K562 (cell line): ENCODE data around the gene MCAM. TPM values are rescaled to one million over a fixed set of nuclear protein-coding genes. Genes with fewer than 3 reads are reported as not detected.

Experiments used
- BCL6 ChIP-seq: fragments of 250-450 bp; sonication (Bioruptor Pico); IDR thresholded peaks from 2 replicates; pipeline ENCODE4 v1.4.0; 2020
- CBFA2T3 ChIP-seq: fragments of 450-650 bp; IDR thresholded peaks from 2 replicates; pipeline ENCODE4 v1.6.1; 2017
- CEBPG ChIP-seq, 3 experiments: fragments of 200-800 bp in 1 of 3; sonication (Bioruptor generic) in 1 of 3; sonication (generic) in 1 of 3; formaldehyde crosslinking in 1 of 3; IDR thresholded peaks in 2 of 3; conservative IDR thresholded peaks in 1 of 3; 2 replicates each; pipeline versions ENCODE4 v1.6.1 to v1.8.0; 2016 to 2022; ENCODE audit warnings: missing compliant biosample characterization in 2 of 3, missing genetic modification characterization in 2 of 3, mild to moderate bottlenecking in 1 of 3, missing genetic modification reagents in 1 of 3
- CXXC5 ChIP-seq: fragments of 250-450 bp; sonication (Bioruptor Pico); IDR thresholded peaks from 2 replicates; pipeline ENCODE4 v1.8.0; 2022; ENCODE audit warnings: inconsistent platforms, mild to moderate bottlenecking, moderate library complexity
- DLX4 ChIP-seq: fragments of 250-450 bp; sonication (Bioruptor Pico); IDR thresholded peaks from 2 replicates; pipeline ENCODE4 v1.6.1; 2021; ENCODE audit warnings: mild to moderate bottlenecking
- GABPB1 ChIP-seq: sonication (generic); formaldehyde crosslinking; IDR thresholded peaks from 2 replicates; pipeline ENCODE4 v1.8.0; 2022; ENCODE audit warnings: mild to moderate bottlenecking, missing genetic modification reagents
- GATA2 ChIP-seq: sonication (generic); formaldehyde crosslinking; IDR thresholded peaks from 2 replicates; pipeline ENCODE4 v1.4.0; 2020; ENCODE audit warnings: mild to moderate bottlenecking, missing genetic modification reagents
- MTA3 ChIP-seq: fragments of 450-650 bp; formaldehyde crosslinking; IDR thresholded peaks from 2 replicates; pipeline ENCODE4 v1.6.1; 2017; ENCODE audit warnings: mild to moderate bottlenecking, borderline replicate concordance
- NFIC ChIP-seq: fragments of 450-650 bp; IDR thresholded peaks from 2 replicates; pipeline ENCODE4 v1.6.1; 2017; ENCODE audit warnings: mild to moderate bottlenecking, inconsistent platforms
- POLR2A ChIP-seq: fragments of 450-650 bp; conservative IDR thresholded peaks from 2 replicates; pipeline ENCODE4 v1.6.1; 2016
- RNF2 ChIP-seq: sonication (generic); IDR thresholded peaks from 2 replicates; pipeline ENCODE4 v1.6.1; 2016
- TAL1 ChIP-seq: fragments of 450-650 bp; IDR thresholded peaks from 2 replicates; pipeline ENCODE4 v1.6.1; 2016; ENCODE audit warnings: mild to moderate bottlenecking
- TBL1XR1 ChIP-seq, 2 experiments: IDR thresholded peaks; 2 replicates each; pipeline ENCODE4 v1.6.1; 2012; ENCODE audit warnings: improper control_type of control experiment in 2 of 2, low read length in 2 of 2, mild to moderate bottlenecking in 1 of 2
- ZNF134 ChIP-seq: fragments of 250-450 bp; sonication (Bioruptor Pico); conservative IDR thresholded peaks from 2 replicates; pipeline ENCODE4 v1.4.0; 2020
- polyA plus RNA-seq, 8 experiments: library from polyadenylated mRNA; depleted of rRNA in 4 of 8; stranded (reverse) in 5 of 8; unstranded in 3 of 8; fragments of >200 nt; fragmentation: Nextera tagmentation in 2 of 8; fragmentation: Illumina TruSeq in 1 of 8; extraction: Ambion mirVana in 2 of 8; extraction: Trizol in 1 of 8; gene quantifications; 2 replicates each; pipeline versions ENCODE4 v1.2.1 to v1.2.3, GENCODE V29; 2011 to 2014; ENCODE audit warnings: inconsistent platforms in 1 of 8, missing spikeins in 1 of 8
- total RNA-seq, 7 experiments: library from RNA; depleted of rRNA in 6 of 7; stranded (reverse); fragments of >200 nt in 6 of 7; fragmentation: Illumina TruSeq in 2 of 7; extraction: Trizol in 2 of 7; gene quantifications; 2 replicates each; pipeline versions ENCODE4 v1.2.1 to v1.2.3, GENCODE V29; 2011 to 2021; ENCODE audit warnings: low replicate concordance in 1 of 7
- TF ChIP-seq, protein P1 (sequence below), 2 experiments: IDR thresholded peaks; 2 replicates each; pipeline ENCODE4 v1.6.1; 2012; ENCODE audit warnings: improper control_type of control experiment in 2 of 2, low read depth in 2 of 2, low read length in 2 of 2, borderline replicate concordance in 1 of 2
- TF ChIP-seq, protein P2 (sequence below): sonication (generic); formaldehyde crosslinking; IDR thresholded peaks from 2 replicates; pipeline ENCODE4 v1.8.1; 2023; ENCODE audit warnings: mild to moderate bottlenecking, missing genetic modification reagents
- TF ChIP-seq, protein P3 (sequence below): fragments of 200-800 bp; sonication (Bioruptor generic); IDR thresholded peaks from 2 replicates; pipeline ENCODE4 v1.6.1; 2017; ENCODE audit warnings: missing genetic modification characterization, missing compliant biosample characterization
- TF ChIP-seq, protein P4 (sequence below), 2 experiments: fragments of 150-350 bp in 1 of 2; IDR thresholded peaks; 2 replicates each; pipeline ENCODE4 v1.6.1; 2012 to 2016; ENCODE audit warnings: low read depth in 2 of 2, low read length in 2 of 2, mild to moderate bottlenecking in 1 of 2, moderate library complexity in 1 of 2

MCAM gene
- total and polyA plus RNA-seq, 9 of the 15 experiments (the other 6 are each of a cell fraction or from before 2014, with no cell fraction given) = 14.7 to 118 (median 53.6) TPM

DNA sequence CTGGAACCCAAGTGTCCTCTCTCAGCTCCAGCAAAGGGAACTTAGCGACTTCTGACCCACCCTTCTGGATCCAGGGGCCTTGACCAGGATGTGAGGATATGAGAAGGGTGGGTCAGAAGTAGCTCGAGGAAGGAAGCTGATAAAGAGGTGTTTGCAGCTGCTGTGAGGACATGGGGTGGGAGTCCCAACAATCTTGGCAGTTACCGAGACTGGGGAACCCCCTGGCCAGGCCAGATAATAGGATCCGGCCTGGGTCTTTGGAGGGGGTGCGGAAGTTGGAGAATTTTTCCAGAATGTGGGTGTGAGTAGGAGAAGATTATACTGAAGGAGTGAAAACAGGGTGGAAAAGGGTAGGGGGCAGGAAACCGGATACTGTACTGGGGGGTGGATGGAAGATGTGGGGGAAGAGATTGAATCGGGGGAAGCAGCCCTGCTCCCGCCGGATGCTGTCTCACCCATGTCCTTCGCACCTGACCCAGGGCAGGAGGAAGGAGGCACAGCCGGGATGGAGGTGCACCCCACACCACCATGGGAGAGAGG, 2.8 kb upstream of the MCAM start (continued):
- no peak for TF ChIP-seq CEBPG (CRISPR knock-in tag; IDR thresholded peaks at IDR 0.05)
- TF ChIP-seq CEBPG (tag; conservative IDR thresholded peaks at IDR 0.05 in 1 of 2, IDR thresholded peaks at IDR 0.05 in 1 of 2) = no peak
- TF ChIP-seq CXXC5 = no peak
- TF ChIP-seq, protein P1, sequence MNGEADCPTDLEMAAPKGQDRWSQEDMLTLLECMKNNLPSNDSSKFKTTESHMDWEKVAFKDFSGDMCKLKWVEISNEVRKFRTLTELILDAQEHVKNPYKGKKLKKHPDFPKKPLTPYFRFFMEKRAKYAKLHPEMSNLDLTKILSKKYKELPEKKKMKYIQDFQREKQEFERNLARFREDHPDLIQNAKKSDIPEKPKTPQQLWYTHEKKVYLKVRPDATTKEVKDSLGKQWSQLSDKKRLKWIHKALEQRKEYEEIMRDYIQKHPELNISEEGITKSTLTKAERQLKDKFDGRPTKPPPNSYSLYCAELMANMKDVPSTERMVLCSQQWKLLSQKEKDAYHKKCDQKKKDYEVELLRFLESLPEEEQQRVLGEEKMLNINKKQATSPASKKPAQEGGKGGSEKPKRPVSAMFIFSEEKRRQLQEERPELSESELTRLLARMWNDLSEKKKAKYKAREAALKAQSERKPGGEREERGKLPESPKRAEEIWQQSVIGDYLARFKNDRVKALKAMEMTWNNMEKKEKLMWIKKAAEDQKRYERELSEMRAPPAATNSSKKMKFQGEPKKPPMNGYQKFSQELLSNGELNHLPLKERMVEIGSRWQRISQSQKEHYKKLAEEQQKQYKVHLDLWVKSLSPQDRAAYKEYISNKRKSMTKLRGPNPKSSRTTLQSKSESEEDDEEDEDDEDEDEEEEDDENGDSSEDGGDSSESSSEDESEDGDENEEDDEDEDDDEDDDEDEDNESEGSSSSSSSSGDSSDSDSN (IDR thresholded peaks at IDR 0.05; ENCODE audit: borderline replicate concordance in 1 of 2, low read depth in 2 of 2, low read length in 2 of 2) = peak in 1 of 2 experiments; percentile 64; a peak in 1 of 4 replicates
- no peak; the same call in 1 of the 2 replicates for TF ChIP-seq POLR2A
- TF ChIP-seq GATA2 (CRISPR knock-in tag) = peak; percentile 15; the same call in 1 of the 2 replicates
- TF ChIP-seq ZNF134 = peak; percentile 86
- peak in 1 of 2 experiments; percentile 47; a peak in 1 of 4 replicates for TF ChIP-seq TBL1XR1 (IDR thresholded peaks at IDR 0.05; ENCODE audit: low read length in 2 of 2)
- TF ChIP-seq, protein P2, sequence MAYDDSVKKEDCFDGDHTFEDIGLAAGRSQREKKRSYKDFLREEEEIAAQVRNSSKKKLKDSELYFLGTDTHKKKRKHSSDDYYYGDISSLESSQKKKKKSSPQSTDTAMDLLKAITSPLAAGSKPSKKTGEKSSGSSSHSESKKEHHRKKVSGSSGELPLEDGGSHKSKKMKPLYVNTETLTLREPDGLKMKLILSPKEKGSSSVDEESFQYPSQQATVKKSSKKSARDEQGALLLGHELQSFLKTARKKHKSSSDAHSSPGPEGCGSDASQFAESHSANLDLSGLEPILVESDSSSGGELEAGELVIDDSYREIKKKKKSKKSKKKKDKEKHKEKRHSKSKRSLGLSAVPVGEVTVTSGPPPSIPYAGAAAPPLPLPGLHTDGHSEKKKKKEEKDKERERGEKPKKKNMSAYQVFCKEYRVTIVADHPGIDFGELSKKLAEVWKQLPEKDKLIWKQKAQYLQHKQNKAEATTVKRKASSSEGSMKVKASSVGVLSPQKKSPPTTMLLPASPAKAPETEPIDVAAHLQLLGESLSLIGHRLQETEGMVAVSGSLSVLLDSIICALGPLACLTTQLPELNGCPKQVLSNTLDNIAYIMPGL (CRISPR knock-in tag) = no peak
- TF ChIP-seq BCL6 = no peak
- TF ChIP-seq CBFA2T3 = peak; percentile 94
- TF ChIP-seq MTA3 = 0 out of 2 replicates have a peak, but pooled peaks have one; percentile 68
- TF ChIP-seq TAL1 = peak; percentile 66; the same call in 1 of the 2 replicates
- TF ChIP-seq DLX4 = no peak
- peak; percentile 65; the same call in 1 of the 2 replicates for TF ChIP-seq RNF2
- TF ChIP-seq, protein P3, sequence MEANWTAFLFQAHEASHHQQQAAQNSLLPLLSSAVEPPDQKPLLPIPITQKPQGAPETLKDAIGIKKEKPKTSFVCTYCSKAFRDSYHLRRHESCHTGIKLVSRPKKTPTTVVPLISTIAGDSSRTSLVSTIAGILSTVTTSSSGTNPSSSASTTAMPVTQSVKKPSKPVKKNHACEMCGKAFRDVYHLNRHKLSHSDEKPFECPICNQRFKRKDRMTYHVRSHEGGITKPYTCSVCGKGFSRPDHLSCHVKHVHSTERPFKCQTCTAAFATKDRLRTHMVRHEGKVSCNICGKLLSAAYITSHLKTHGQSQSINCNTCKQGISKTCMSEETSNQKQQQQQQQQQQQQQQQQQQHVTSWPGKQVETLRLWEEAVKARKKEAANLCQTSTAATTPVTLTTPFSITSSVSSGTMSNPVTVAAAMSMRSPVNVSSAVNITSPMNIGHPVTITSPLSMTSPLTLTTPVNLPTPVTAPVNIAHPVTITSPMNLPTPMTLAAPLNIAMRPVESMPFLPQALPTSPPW (CRISPR knock-in tag) = peak; percentile 4; the same call in 1 of the 2 replicates
- TF ChIP-seq, protein P4, sequence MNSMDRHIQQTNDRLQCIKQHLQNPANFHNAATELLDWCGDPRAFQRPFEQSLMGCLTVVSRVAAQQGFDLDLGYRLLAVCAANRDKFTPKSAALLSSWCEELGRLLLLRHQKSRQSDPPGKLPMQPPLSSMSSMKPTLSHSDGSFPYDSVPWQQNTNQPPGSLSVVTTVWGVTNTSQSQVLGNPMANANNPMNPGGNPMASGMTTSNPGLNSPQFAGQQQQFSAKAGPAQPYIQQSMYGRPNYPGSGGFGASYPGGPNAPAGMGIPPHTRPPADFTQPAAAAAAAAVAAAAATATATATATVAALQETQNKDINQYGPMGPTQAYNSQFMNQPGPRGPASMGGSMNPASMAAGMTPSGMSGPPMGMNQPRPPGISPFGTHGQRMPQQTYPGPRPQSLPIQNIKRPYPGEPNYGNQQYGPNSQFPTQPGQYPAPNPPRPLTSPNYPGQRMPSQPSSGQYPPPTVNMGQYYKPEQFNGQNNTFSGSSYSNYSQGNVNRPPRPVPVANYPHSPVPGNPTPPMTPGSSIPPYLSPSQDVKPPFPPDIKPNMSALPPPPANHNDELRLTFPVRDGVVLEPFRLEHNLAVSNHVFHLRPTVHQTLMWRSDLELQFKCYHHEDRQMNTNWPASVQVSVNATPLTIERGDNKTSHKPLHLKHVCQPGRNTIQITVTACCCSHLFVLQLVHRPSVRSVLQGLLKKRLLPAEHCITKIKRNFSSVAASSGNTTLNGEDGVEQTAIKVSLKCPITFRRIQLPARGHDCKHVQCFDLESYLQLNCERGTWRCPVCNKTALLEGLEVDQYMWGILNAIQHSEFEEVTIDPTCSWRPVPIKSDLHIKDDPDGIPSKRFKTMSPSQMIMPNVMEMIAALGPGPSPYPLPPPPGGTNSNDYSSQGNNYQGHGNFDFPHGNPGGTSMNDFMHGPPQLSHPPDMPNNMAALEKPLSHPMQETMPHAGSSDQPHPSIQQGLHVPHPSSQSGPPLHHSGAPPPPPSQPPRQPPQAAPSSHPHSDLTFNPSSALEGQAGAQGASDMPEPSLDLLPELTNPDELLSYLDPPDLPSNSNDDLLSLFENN (IDR thresholded peaks at IDR 0.05; ENCODE audit: low read depth in 2 of 2, low read length in 2 of 2) = peak in 1 of 2 experiments; percentile 55; a peak in 1 of 4 replicates
- peak; percentile 73 for TF ChIP-seq NFIC
- TF ChIP-seq GABPB1 (CRISPR knock-in tag) = no peak
